GM18507 (cell line): ENCODE measurements around the gene ITPR2.

Experiments
- DNase-seq: peaks from one replicate; pipeline ENCODE4 v3.0.0; 2011; ENCODE audit warnings: low read depth; ENCODE audit not compliant: insufficient read length; ENCODE audit errors: extremely low spot score
- FAIRE-seq: peaks from 2 replicates; lab custom pipeline; 2011; peaks lifted over from hg19 to GRCh38; lab: Jason Lieb, UNC

ITPR2 gene

DNA sequence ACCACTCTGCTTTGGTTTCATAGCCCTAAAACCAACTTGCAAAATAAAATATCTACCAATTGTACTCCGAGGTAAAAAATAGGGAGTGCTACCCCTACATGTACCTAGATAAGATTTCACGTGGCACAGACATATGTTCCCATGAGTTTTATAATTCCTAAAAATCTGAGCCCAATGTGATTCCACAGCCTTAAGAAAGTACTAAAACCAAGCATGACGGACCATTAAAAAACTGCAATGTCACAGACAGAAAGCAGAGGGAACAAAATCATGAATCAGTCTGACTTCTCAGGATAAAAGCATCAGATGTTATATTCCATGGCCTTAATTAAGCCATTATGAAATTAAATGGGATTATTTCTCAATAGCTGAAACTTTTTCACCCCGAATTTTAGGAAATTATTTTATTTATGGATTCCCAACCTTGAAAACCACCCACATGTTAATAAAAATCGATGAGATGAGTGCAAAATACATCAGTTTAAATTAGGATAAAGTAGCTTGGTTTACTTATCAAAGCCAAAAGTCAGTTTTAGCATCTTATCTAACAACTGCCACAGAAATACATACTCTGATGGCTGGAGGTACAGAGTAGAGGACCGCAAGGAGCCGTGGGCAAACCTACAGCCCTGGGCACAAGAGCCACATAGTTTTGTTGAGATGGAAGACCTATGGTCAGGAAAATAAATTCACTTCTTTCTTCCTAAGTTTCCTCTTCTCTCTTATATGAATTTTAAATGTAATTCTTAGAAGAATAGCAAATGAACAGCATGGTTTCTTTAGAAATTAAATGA, 4.5 kb downstream of the ITPR2 start:
- DNase-seq = no peak
- no peak for FAIRE-seq

DNA sequence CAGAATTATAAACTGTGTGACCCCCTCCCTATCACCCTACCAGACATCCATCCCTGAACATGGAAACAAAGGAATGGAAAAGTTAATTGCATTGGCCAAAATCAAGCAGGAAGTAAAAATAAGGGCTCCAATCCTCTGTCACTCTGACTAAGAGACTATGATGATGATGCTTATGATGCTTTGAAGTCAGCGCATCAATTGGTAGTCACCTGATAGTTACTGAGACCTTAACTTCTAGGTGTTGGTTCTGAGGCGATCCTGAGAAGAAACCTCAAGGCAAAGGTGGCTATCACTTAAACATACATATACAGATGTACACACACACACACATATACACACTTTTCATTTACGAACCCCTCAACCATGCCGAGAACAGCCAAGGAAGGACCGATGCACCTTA, 6.6 kb downstream of the ITPR2 start:
- DNase-seq (no peak), FAIRE-seq (no peak)

DNA sequence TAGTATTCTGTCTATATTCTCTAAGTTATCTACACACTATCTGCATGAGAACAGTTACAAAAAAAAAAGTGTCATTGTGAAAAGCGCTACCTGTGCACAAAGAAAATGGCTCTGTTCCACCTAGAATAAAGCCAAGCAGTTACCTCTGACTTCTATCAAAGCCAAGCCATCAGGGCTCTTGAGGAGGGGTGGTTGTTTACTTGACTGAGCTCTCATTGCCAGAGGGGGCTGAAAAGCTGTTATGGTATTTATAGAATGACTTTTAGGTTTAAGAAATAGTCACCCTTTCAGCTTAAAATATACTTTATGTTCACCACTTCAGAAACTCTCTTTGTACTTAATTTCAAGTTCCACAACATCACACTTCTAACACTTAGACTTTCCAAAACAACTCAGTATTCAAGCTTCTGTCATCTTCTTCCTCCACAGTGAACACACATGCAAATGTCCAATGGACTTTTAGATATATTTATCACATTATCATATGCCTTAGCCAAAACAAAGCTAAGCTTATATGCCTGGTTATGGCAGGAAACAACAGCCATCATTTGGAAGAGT, 7.5 kb downstream of the ITPR2 start:
- FAIRE-seq (peak; percentile 5), DNase-seq (no peak)

DNA sequence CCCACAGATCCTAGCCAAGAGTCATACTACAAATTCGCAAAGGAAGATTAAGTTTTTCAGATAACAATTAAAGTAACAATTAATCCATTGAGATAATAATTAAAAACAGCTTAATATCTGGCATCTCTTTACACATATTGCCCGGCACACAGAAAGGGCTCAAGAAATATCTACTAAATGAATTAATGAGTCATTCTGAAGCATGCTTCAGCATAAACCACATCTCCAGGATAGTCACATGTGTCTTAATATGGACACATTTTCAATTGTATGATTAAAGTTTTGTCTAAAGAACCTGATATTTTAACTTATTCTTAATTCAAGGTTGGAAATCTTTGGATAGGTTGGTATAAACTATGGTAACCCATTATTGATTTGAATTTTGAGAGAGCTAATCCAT, 9.6 kb downstream of the ITPR2 start:
- no peak for DNase-seq
- peak; percentile 51 for FAIRE-seq

DNA sequence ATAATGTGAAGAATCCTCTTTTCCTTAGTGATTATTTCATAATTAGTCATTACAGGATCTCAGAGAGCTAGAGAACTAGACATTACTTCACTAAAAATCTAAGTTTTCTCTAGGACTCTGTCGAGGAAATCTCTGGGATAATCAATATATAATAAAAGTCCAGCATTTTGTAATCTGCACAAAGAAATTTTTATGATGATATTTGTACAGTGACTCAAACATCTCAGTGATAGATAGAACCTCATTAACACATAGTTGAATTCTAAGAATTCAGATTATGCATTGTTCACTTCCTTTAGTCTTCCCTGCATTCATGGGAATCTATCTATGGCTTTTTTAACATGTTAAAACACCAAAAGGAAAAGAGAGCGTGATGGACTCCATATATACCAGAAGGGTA, 11.0 kb downstream of the ITPR2 start:
- no peak for DNase-seq
- FAIRE-seq = no peak

DNA sequence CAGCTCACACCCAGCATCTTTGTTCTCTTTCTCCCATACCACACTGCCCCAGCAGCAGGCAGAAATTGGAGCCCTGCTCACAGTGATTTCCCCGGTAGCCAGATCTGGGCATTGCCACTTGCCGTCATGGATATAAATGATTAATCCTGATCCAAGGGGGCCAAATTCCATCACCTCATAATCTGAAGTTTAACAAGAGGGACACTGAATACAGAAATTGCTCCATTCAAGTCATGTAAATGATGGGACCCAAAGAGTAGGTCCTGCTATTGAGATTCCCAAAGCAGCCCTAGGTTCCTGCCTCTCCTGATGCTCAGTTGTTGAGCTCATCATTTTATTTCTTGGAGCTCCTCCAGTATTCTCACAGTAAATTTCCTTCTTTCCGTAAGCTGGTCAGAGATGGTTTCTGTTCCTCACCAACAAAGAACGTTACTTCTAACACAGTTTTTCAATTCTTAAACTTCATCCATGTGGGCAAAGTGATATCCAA, 11.7 kb downstream of the ITPR2 start:
- FAIRE-seq (no peak), DNase-seq (no peak)

DNA sequence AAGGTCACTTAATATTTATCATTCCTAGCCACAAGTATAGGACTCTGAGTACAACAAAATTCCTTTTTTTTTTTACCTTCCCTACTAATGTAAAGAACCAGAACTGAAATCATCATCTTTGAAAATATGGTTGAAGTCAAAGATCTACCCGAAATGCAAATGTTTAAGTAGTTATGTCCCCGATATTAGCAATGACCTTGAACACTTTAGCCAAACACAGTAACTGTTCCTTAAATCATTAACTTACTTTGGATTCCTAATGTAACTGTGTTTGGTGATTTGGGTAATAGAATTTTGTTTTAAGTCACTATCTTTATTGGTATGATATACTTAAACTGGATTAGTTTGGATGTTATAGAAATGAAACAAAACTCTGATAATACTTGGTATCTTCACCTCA, 14.4 kb downstream of the ITPR2 start:
- DNase-seq (no peak), FAIRE-seq (peak; percentile 44)

DNA sequence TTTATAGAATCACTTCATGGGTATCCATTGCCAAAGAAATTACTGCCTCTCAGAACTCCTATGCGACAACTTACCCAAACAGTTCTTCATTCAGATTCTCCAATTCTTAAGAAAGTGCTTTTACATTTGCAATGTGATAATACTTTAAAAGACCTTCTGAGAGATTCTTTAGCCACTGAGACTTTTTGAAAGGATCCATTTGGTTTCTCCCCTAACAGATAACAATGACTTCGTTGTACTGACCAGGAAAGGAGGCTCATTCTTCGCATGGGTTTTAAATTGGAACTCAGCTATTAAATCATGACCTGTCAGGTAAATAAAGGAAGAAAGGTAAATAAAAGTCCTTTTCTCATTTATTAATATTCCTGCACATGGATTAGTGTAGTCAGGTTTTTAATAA, 14.8 kb downstream of the ITPR2 start:
- DNase-seq = no peak
- no peak for FAIRE-seq

DNA sequence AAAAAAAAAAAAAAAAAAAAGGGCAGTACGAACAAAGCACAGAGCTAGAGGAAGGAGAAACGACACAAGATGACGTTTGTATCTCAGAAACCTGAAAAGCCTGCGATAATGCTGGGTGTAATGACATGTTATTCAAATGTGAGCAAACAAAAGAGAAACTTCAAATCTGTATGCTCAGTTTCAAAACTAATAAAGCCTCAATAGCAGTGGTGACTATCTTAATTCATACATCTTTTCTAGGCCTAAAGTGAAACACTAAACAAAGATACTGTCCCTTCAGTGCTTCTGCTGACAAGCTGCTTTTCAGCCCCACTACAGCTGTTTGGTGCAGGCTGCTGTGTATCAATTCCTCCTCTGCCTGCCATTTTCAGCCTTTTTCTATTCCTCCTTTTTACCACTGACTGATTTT, 15.8 kb downstream of the ITPR2 start:
- DNase-seq = no peak
- FAIRE-seq = peak; percentile 86

DNA sequence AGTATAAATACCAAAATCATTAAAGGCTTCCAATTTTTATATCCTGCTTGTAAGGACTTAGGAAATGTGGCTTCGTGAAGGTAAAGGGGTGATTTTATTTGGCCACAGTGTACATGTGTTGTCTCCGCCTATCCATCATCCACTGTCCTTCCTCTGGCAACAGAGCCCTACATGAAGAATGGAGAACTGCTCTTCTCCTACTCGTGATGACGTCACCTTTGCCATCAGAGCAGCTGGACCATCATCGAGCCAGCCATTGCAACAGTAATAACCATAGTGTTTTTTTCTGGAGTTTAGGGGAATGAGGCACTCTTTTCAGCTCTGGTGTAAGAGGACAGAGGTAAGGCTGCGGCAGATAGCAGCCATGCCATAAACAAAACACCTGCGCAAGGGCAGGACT, 19.2 kb downstream of the ITPR2 start:
- FAIRE-seq = no peak

DNA sequence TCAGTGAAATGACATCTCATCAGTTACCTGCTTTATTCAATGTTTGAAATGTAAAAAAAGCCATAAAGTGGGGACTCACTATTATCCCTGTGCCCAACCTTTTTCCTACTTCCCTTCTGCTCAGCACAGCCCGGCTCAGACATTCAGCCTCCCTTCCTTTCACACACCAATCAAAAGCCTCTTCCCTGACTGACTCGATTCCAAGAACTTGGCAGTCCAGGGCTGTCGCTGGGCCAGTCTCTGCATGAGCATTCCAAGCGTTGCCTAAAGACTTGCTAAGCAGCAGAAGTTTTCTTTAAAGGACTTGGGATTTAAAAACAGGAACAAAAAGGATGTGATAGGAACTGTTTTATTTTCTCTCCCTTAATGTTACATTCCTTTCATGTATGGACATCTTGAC, 22.7 kb downstream of the ITPR2 start:
- DNase-seq (no peak), FAIRE-seq (no peak)

More for the DNA sequence above, 19.2 kb downstream of the ITPR2 start:
- DNase-seq = no peak

DNA sequence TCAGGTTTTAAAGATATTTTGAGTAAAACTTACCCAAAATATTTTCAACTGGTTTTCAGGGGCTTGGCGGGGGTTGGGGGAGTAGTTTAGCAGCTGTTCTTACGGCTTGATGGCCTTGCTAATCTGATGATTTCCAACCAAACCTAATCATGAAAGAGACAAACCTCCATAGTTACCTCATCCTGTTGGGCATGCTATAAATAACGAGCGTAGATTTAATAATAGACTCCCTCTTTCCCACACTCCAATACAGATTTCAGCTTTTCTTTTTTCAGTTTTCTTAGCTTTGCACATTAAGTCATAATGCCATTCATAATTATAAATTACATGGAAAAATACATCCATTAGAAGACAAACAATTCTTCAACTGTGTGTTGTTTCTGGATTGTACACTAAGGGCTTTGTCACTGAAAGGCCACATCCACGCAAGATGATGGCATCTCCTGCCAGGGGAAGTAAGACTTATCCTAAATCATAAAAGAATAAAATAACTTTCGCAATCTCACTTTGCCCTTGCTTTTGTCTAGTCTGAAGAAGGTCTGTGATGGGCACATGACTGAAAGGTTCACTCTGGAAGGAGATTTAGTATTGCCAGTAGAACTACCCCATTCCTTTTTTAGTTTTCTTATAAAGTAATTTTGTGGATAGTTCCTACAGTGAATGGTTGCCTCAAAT, 23.2 kb downstream of the ITPR2 start:
- DNase-seq (no peak), FAIRE-seq (no peak)

DNA sequence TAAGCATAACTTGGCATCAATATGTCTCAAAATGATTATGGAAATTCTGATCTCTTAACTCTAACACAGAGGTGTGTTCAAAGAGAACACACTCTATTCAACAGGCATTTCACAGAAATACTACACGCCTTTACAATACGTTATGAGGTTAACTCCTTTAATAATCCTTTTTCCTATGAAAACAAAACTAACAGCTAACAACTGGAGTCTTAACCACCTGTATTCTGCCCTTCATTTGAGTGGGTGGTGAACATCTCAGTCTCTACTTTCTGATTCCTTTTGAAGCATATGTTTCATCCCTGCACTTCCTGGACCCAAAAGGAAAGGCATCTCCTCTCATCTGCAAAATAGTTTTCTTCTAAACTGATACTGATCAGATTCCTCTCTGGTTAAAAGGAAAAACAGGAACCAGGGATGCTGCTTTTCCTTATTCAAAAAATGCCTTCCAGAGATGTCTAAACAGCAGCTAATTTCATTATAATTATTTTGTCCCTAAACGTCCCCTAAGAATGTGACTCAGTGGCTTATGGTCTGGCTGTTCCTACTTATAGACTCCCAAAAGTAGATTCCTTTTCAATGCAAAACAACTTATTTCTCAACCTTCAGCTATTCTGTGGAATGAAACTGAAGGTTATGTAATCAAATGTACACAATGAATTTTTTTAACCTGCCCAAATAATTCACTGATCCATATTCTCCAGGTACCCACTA, 24.1 kb downstream of the ITPR2 start:
- peak; percentile 47 for FAIRE-seq
- DNase-seq = no peak

DNA sequence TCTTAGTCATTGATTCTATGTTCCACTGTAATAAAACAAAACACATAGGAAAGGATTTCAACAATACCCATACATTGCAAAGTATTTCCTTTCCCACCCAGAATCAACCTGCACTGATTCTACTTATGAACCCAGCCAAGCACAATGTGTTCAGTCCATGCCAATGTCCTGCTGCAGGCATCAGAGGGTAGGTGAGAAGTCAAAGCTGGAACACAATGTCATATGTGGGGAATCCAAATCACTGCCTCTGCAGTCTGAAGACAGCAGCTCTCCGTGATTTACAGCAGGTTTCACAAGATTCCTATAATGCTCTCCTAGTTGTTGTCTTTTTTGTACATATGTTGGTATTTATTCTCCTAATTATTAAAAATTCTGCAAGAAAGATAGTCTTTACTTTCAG, 25.7 kb downstream of the ITPR2 start:
- DNase-seq (no peak), FAIRE-seq (no peak)

DNA sequence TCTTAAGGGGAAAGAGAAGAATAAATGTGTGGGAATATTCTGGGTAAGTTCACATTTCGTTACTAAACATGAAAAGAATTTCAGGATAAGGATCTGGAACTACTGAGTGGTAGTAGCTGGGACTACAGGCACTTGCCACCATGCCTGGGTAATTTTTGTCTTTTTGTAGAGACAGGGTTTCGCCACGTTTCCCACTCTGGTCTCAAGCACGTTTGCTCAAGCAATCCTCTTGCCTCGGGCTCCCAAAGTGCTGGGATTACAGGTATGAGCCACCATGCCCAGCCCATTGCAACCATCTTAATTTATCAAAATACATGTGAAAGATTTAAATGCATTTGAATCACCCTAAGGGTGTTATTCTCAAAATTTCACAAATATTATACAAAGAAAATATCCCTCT, 26.4 kb downstream of the ITPR2 start:
- no peak for DNase-seq
- FAIRE-seq = no peak

DNA sequence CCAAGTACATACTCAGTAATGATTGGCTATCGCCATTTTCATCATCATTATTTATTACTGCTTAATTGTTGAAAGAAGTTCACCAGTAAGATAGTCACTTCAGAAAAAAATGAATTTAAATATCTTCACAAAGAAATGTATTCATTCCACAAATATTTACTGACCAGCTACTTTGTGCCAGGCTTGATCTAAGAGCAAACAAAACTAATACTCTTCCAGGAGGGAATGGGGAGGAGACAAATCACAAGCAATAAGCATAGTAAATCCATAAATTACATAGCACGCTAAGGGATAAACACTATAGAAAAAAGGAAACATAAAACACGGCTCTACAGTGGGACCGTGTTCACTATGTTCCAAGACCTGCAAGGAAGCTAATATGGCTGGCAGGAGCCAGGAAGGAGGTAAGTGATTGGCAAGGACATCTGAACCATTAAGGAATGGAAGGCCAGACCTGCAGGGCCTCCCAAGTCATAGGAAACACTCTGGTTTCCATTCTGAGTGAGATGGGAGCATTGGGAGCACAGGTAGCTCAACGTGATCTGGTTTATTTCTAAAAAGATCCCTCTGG, 27.5 kb downstream of the ITPR2 start:
- no peak for FAIRE-seq
- DNase-seq = no peak

DNA sequence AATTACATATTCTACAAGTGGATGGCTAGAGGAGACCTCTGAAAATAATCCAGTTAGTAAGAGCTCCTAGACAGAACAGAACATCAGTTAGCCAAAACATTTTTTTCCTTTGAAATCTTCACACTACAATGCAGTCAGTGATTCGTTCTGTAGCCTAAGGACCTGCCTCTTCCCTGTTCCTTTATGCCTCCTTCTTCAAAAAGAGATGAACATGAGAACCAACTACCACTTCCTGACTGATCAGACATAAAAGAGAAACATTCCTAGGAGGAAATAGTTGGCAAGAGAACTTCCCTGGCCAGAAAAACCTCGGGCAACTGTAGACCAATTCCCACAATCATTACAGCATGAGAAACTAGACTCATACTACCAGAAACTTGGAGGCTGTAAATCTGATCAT, 29.4 kb downstream of the ITPR2 start:
- FAIRE-seq (no peak), DNase-seq (no peak)

DNA sequence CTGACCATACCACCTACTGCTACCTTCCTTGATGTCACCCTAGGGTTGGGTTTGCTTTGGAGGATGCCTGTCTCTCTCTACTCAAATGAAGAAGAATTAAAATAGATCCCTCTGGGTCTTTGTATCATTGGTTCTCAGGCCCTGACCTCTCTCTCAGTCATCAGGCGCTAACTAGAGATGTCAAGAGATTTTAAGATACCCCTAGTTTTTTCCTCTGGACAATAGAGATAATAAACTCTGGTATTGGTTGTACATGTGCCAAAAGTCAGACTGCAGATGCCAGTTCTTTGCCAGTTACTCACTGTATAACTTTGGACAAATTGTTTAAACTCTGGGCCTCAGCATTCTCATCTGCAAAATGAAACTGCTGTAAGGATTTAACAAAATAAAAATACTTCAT, 31.5 kb downstream of the ITPR2 start:
- FAIRE-seq = no peak

DNA sequence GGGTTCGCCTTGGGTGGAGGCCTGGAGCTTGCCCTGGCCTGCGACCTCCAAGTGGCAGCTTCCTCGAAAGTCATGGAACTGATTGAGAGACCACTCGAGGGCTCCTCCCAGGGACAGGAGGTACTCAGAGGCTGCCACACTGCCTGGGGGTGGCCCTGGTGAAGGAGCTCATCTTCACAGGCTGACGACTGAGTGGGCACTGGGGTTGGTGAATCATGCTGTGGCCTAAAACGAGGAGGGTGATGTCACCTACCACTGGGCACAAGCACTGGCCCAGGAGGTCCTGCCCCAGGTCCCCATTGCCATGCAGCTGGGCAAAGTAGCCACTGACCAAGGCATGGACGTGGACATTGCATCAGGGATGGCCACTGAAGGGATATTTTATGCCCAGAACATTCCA, 32.1 kb downstream of the ITPR2 start:
- DNase-seq = no peak
- FAIRE-seq = no peak

More for the DNA sequence above, 31.5 kb downstream of the ITPR2 start:
- no peak for DNase-seq

DNA sequence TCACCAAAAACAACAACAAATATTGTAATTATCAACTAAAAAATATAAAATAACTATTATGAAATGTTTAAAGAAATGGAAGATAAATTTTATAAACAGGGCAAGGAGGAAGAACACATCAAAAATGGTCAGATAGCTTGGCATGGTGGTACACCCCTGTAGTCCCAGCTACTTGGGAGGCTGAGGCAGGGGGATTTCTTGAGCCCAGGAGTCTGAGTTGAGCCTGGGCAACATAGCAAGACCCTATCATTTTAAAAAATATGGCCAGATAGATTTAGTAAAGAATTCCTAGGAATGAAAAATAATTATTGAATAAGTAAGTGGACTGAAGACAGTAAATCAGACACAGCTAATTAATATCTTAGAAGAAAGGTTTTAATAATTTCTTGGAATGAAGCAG, 32.6 kb downstream of the ITPR2 start:
- no peak for DNase-seq
- FAIRE-seq = no peak
